Neutrophil (primary cell): ENCODE measurements around the gene OGFOD3.

Source experiments
- H3K27ac ChIP-seq: fragments of 200-600 bp; sonication (generic); 2 replicates; pipeline ENCODE4 v1.5.1; 2016; ENCODE audit warnings: mild to moderate bottlenecking, moderate library complexity
- H3K27me3 ChIP-seq: fragments of 200-600 bp; sonication (generic); 2 replicates; pipeline ENCODE4 v1.6.0; 2016; ENCODE audit warnings: mild to moderate bottlenecking
- H3K36me3 ChIP-seq: fragments of 200-600 bp; sonication (generic); 2 replicates; pipeline ENCODE4 v1.5.1; 2017
- H3K4me1 ChIP-seq, 2 experiments: fragments of 200-600 bp in 1 of 2; sonication (generic) in 1 of 2; 1 replicate in 1 of 2; 2 replicates in 1 of 2; pipeline versions ENCODE4 v1.5.1 to v1.6.1; 2013 to 2016; ENCODE audit warnings: low read depth in 1 of 2, low read length in 1 of 2, mild to moderate bottlenecking in 1 of 2, moderate library complexity in 1 of 2; ENCODE audit not compliant: control insufficient read depth in 1 of 2, insufficient read depth in 1 of 2
- H3K4me3 ChIP-seq, 2 experiments: fragments of 200-600 bp in 1 of 2; sonication (generic) in 1 of 2; 1 replicate in 1 of 2; 2 replicates in 1 of 2; pipeline ENCODE4 v1.5.1; 2013 to 2016; ENCODE audit warnings: low read depth in 1 of 2, low read length in 1 of 2, mild to moderate bottlenecking in 1 of 2, moderate library complexity in 1 of 2
- H3K9me3 ChIP-seq: fragments of 200-600 bp; sonication (generic); 2 replicates; pipeline ENCODE4 v1.5.1; 2016
- TF ChIP-seq, protein P1 (sequence below): fragments of 200-600 bp; sonication (generic); IDR thresholded peaks from 2 replicates; pipeline ENCODE4 v1.5.1; 2016; ENCODE audit warnings: antibody characterized with exemption

The OGFOD3 gene

DNA sequence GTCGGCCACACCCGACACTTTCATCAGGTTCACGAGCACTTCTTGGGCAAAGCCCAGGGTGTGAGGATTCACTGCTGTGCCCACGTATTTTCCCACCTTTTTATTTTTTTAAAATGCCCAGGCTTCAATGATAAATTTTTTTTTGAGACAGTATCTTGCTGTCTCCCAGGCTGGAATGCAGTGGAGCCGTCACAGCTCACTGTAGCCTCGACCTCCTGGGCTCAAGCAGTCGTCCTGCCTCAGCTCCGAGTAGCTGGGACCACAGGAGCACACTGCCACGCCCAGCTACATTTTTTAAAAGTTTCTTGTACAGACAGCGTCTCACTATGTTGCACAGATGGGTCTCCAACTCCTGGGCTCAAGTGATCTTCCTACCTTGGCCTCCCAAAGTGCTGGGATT lies 29.0 kb downstream of the OGFOD3 start:
- H3K27ac ChIP-seq, result no peak overlapping the region
- H3K9me3 ChIP-seq, result no peaks in the 10 kb centered on the region
- H3K36me3 ChIP-seq, result no peaks in the 10 kb centered on the region
- peaks cover 10% of the 10 kb centered on the region in 2 experiments for H3K4me1 ChIP-seq
- peaks cover 53% of the 10 kb centered on the region for H3K27me3 ChIP-seq
- TF ChIP-seq, protein P1, sequence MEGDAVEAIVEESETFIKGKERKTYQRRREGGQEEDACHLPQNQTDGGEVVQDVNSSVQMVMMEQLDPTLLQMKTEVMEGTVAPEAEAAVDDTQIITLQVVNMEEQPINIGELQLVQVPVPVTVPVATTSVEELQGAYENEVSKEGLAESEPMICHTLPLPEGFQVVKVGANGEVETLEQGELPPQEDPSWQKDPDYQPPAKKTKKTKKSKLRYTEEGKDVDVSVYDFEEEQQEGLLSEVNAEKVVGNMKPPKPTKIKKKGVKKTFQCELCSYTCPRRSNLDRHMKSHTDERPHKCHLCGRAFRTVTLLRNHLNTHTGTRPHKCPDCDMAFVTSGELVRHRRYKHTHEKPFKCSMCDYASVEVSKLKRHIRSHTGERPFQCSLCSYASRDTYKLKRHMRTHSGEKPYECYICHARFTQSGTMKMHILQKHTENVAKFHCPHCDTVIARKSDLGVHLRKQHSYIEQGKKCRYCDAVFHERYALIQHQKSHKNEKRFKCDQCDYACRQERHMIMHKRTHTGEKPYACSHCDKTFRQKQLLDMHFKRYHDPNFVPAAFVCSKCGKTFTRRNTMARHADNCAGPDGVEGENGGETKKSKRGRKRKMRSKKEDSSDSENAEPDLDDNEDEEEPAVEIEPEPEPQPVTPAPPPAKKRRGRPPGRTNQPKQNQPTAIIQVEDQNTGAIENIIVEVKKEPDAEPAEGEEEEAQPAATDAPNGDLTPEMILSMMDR, result no peak
- H3K4me3 ChIP-seq, result no peak overlapping the region

DNA sequence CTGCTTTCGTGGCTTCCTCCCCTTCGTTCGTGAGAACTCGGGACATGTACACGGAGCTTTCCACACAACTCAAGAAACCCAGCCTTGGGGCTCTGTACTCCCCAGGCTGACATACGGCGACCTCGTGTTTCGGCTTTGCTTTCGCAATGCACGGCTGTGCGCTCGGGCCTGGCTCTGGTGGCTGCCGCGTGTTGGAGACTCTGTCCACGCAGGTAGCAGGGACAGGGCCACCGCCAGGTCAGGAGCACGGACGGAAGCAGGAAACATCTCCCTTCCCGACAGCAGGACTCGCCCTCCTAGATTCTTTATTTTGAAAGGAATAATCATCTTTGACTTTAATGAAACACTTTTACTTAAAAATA lies 29.5 kb downstream of the OGFOD3 start:
- Histone ChIP-seq H3K4me1 (peaks cover 10% of the 10 kb centered on the region in 2 experiments), H3K9me3 (no peaks in the 10 kb centered on the region), H3K4me3 (no peak overlapping the region), H3K27me3 (peaks cover 57% of the 10 kb centered on the region), H3K36me3 (no peaks in the 10 kb centered on the region), H3K27ac (no peak overlapping the region)
- TF ChIP-seq, protein P1, result no peak

DNA sequence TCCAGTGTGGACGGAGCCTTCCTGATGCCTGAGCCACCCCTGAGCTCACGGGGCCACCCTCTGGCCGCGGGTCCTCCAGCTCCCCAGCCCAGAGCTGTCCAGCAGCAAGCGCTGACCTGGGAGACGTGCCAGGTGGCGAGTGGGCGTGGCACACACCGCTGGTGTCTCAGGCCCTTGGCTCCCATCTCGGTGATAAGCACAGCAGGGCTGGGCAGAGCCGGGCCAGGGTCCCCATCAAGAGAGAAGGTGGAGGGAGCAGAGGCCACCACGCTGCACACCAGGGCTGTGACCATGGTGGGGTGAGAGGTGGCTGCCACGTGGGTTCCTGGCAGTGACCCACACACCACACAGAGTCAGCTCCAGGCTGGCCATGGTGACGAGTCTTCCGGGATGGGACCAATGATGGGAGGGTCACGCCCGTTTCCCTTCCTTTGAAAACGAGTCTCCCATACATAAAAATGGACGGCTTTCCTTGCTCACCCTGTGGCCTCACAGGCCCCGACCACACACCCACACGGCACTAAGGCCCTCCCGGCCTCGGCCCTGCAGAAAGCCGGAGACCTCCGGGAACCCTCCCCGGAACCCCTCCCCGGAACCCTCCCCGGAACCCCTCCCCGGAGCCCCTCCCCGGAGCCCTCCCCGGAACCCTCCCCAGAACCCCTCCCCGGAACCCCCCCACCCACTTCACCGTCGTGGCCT lies 30.0 kb downstream of the OGFOD3 start:
- H3K36me3 ChIP-seq, result no peaks in the 10 kb centered on the region
- no peak overlapping the region for H3K27ac ChIP-seq
- H3K4me1 ChIP-seq, result peaks cover 10% of the 10 kb centered on the region in 2 experiments
- H3K4me3 ChIP-seq, result no peak overlapping the region
- TF ChIP-seq, protein P1, result no peak
- H3K9me3 ChIP-seq, result no peaks in the 10 kb centered on the region
- H3K27me3 ChIP-seq, result peaks cover 63% of the 10 kb centered on the region

DNA sequence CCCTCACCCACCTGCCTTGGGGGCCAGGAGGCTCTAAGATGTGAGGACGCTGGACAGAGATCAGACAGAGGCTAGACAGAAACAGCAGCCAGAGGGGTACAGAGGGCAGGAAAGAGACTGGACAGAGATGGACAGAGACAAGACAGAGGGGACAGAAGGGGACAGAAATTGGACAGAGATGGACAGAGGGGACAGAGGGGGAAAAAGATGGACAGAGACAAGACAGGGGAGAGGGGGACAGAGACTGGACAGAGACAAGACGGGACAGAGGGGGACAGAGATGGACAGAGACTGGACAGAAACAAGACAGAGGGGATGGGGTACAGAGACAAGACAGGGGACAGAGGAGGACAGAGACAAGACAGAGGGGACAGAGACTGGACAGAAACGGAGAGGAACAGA lies 30.7 kb downstream of the OGFOD3 start:
- Histone ChIP-seq H3K4me3 (no peak overlapping the region), H3K27me3 (peaks cover 69% of the 10 kb centered on the region), H3K4me1 (peaks cover 10% of the 10 kb centered on the region in 2 experiments), H3K9me3 (no peaks in the 10 kb centered on the region), H3K27ac (no peak overlapping the region), H3K36me3 (no peaks in the 10 kb centered on the region)
- TF ChIP-seq, protein P1, result no peak

DNA sequence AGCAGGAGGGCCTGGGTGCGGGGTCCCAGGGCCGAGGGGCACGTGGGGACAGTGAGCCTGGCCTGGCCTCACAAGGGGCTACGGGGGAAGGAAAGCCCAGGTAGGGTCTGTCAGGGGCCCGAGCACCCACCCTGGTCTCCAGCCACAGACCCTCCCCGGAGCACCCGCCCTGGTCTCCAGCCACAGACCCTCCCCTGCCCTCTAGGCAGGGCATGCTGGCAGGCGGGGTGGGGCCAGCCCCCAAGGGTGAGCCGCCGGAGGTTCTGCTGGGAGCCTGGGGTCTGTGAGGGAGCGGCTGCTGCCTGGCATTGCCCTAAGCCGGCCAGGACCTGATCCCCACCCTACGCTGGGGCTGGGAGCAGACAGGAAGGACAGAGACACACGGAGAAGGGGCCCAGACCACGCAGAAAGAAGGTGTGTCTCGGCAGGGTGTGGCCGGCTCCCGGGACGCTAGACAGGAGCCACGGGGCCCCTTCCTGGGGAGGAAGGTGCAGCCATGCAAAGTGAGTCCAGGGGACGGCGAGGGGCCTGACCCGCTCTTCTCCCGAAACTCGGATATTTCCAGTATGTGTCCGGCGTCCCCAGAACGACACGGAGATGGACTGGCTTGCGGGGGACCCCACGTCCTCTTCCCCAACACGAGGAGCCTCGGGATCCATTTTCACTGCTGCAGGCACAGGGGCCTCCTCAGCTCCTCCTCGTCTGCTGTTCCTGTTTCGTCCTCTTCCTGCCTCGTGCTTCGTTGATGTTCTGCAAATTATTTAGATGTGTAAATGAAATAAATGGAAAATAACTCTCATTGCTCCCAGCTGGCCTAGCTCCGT lies 31.3 kb downstream of the OGFOD3 start:
- H3K4me1 ChIP-seq, result peaks cover 10% of the 10 kb centered on the region in 2 experiments
- peaks cover 76% of the 10 kb centered on the region for H3K27me3 ChIP-seq
- no peaks in the 10 kb centered on the region for H3K9me3 ChIP-seq
- no peak overlapping the region for H3K4me3 ChIP-seq
- TF ChIP-seq, protein P1, result no peak
- no peaks in the 10 kb centered on the region for H3K36me3 ChIP-seq
- no peak overlapping the region for H3K27ac ChIP-seq
